AML-193 (cell line): ENCODE data around the gene OR13H1.
"Not testable (repeated sequence)": the region's sequence is repeated elsewhere in the genome, so short reads cannot be mapped to it uniquely, and the experiment has no call there.

Source experiments
- DNase-seq, 2 experiments: peaks; one replicate each; lab custom pipeline; 2025; lab: John Stamatoyannopoulos, UW

The OR13H1 gene

GRCh38 chrX:131543774-131544173 lies at the start of gene OR13H1:
TSS of gene OR13H1 (plus strand) at chrX:131544074. CDS start at chrX:131544074, 0 bp downstream.
- DNase-seq, result no peak

GRCh38 chrX:131501556-131501955 lies 42.3 kb upstream of the OR13H1 start:
- DNase-seq, result not testable (repeated sequence)

- DNase-seq, result no peak
Observed at GRCh38 chrX:131513159-131513914, 30.5 kb upstream of the OR13H1 start.

GRCh38 chrX:131521824-131522223 lies 22.1 kb upstream of the OR13H1 start:
- DNase-seq, result no peak

GRCh38 chrX:131544218-131544617 lies 344 bp downstream of the OR13H1 start:
- DNase-seq, result no peak

- DNase-seq, result no peak
Observed at GRCh38 chrX:131549011-131549410, 5.1 kb downstream of the OR13H1 start.

- not testable (repeated sequence) for DNase-seq
Observed at GRCh38 chrX:131552453-131552852, 8.6 kb downstream of the OR13H1 start.

GRCh38 chrX:131558562-131558961 lies 14.7 kb downstream of the OR13H1 start:
- no peak for DNase-seq

GRCh38 chrX:131564553-131565229 lies 20.8 kb downstream of the OR13H1 start:
- DNase-seq, result no peak

- no peak for DNase-seq
Observed at GRCh38 chrX:131565909-131566308, 22.0 kb downstream of the OR13H1 start.

GRCh38 chrX:131571348-131571747 lies 27.5 kb downstream of the OR13H1 start:
- DNase-seq, result no peak

GRCh38 chrX:131572372-131573014 lies 28.6 kb downstream of the OR13H1 start:
- no peak for DNase-seq

GRCh38 chrX:131577413-131577812 lies 33.5 kb downstream of the OR13H1 start:
- no peak for DNase-seq

- DNase-seq, result no peak
Observed at GRCh38 chrX:131577999-131578734, 34.3 kb downstream of the OR13H1 start.

- not testable (repeated sequence) for DNase-seq
Observed at GRCh38 chrX:131578735-131579367, 35.0 kb downstream of the OR13H1 start.

- no peak for DNase-seq
Observed at GRCh38 chrX:131588995-131589394, 45.1 kb downstream of the OR13H1 start.
